ENCODE data around the gene SNX15.

GRCh38 chr11:64996327-64996709 lies 30.9 kb upstream of the SNX15 start:
- TF ChIP-seq, protein P1, sequence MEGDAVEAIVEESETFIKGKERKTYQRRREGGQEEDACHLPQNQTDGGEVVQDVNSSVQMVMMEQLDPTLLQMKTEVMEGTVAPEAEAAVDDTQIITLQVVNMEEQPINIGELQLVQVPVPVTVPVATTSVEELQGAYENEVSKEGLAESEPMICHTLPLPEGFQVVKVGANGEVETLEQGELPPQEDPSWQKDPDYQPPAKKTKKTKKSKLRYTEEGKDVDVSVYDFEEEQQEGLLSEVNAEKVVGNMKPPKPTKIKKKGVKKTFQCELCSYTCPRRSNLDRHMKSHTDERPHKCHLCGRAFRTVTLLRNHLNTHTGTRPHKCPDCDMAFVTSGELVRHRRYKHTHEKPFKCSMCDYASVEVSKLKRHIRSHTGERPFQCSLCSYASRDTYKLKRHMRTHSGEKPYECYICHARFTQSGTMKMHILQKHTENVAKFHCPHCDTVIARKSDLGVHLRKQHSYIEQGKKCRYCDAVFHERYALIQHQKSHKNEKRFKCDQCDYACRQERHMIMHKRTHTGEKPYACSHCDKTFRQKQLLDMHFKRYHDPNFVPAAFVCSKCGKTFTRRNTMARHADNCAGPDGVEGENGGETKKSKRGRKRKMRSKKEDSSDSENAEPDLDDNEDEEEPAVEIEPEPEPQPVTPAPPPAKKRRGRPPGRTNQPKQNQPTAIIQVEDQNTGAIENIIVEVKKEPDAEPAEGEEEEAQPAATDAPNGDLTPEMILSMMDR (IDR thresholded peaks at IDR 0.05 in 4 of 5, conservative IDR thresholded peaks at IDR 0.05 in 1 of 5) = no peak
- TF ChIP-seq POLR2A (IDR thresholded peaks at IDR 0.05) = no peak

Data from gastrocnemius medialis (tissue), 4 donors.